GM19397 (cell line): ENCODE measurements around the gene CTCF.

ENCODE experiments used
- ATAC-seq: cut with Tn5 transposase; IDR thresholded peaks from one replicate; pipeline ENCODE4 v1.9.1; 2021; ENCODE audit warnings: mild to moderate bottlenecking, moderate library complexity; ENCODE audit not compliant: unreplicated experiment

The CTCF gene

GRCh38 chr16:67676516-67676915 is 114.2 kb downstream of the CTCF start:
- no peak for ATAC-seq

GRCh38 chr16:67676939-67677338 is 114.6 kb downstream of the CTCF start:
- no peak for ATAC-seq

GRCh38 chr16:67677712-67678111 is 115.4 kb downstream of the CTCF start:
- no peak for ATAC-seq

DNA sequence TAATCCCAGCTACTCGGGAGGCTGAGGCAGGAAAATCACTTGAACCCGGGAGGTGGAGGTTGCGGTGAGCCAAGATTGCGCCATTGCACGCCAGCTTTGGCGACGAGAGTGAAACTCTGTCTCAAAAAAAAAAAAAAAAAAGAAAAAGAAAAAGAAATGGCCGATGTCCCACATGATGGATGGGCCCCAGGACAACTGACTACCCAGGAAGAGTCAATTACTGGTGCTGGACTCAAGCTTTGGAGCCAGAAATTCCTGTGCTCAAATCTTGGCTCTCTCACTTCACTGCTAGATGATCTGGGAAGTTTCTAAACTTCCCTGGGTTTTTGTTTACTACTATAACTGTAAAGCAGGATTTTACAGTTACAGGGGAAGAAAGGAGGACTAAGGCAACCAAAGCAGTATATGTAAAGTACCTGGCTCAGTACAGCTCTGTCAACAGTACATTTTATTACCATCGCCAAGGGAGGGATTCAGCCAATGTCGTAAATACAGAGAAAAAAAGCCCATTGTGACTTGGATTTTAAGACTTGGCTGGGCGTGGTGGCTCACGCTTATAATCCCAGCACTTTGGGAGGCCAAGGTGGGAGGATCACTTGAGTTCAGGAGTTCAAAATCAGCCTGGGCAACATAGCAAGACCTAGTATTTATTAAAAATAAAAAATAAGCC is 116.2 kb downstream of the CTCF start:
- no peak for ATAC-seq

DNA sequence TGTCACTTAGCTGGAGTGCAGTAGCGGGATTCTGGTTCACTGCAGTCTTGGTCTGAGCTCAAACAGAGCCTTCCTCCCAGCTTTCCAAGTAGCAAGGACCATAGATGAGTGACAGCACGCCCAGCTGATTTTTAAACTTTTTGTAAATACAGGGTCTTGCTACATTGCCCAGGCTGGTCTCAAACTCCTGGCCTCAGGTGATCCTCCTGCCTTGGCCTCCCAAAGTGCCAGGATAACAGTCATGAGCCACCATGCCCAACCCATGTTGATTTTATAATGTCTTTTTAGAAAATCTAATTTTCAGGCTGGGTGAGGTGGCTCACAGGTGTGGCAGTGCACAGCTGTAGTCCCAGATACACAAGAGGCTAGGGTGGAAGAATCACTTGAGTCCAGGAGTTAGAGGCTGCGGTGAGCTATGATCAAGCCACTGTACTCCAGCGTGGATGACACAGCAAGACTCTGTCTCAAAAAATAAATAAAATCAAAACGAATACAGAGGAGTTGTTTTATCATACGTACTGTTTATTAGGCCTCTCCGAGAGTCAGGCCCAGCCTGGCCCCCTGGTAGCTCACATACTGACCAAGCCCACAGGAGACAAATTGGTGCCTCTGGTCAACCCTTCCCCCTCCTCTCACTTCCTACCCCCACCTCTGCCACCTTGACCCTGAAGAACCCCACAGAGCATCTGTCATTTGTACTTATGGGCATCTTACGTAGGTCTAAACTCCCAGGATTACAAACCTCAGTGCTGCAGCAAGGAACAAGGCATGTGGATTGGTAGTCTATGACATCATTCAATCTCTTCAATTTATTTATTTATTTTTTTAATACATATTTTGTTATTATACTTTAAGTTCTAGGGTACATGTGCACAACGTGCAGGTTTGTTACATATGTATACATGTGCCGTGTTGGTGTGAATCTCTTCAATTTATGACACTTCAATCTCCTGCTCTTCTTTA is 117.9 kb downstream of the CTCF start:
- ATAC-seq: no peak

GRCh38 chr16:67683767-67684166 is 121.4 kb downstream of the CTCF start:
- ATAC-seq: no peak

GRCh38 chr16:67685388-67686112 is 123.2 kb downstream of the CTCF start:
- ATAC-seq: no peak
